ENCODE data around the gene PITPNM3.

PITPNM3 gene

GRCh38 chr17:6526362-6527152, 29.8 kb downstream of the PITPNM3 start:
- peak; percentile 30 for DNase-seq (ENCODE audit: low read depth)

GRCh38 chr17:6525731-6526130, 30.6 kb downstream of the PITPNM3 start:
- no peak for DNase-seq (ENCODE audit: low read depth)

- DNase-seq (ENCODE audit: low read depth): no peak
These were observed 31.2 kb downstream of the PITPNM3 start for GRCh38 chr17:6525141-6525540.

GRCh38 chr17:6524520-6524919, 31.8 kb downstream of the PITPNM3 start:
- peak; percentile 54 for DNase-seq (ENCODE audit: low read depth)

- no peak for DNase-seq (ENCODE audit: low read depth)
These were observed 32.5 kb downstream of the PITPNM3 start for GRCh38 chr17:6523809-6524355.

DNA sequence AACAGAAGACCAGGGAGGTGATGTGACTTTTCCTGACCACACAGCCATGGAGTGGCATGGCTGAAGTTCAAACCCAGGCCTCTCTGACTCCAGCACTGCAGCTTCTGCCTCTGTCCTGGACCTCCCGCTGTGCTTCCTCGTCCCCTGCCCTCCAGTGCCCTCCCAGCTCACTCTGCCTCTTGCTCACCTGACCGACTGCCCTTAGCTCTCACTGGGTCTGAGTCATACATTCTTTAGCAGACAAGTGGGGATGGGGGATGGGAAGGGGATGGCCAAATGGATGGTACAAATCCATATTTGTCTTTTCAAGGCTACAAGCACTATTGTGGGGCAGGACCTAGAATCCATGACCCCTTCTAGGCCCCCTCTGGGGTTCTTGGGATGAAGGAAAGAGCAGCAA, 33.0 kb downstream of the PITPNM3 start:
- DNase-seq (ENCODE audit: low read depth): peak; percentile 71

DNA sequence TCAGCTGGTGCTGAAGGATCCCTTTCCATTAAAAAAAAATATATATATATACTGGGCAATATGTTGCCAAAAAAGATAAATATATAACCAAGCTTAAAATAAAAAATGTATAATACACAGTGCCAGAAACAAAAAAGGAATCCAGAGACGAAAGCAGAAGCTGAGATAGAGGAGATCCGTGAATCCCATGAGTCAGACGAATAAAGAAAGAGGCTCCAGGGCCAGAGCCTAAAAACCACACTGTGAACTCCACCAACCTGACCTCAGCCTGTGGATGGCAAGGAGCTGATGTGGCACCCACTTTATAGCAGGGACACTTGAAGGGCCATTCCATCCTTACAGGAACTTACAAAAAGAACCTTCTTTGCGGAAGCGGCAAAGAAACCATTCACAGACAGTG, 34.8 kb downstream of the PITPNM3 start:
- DNase-seq (ENCODE audit: low read depth): no peak

GRCh38 chr17:6517062-6517461, 39.3 kb downstream of the PITPNM3 start:
- no peak for DNase-seq (ENCODE audit: low read depth)

- peak; percentile 57 for DNase-seq (ENCODE audit: low read depth)
These were observed 42.0 kb downstream of the PITPNM3 start for GRCh38 chr17:6514371-6514770.

DNA sequence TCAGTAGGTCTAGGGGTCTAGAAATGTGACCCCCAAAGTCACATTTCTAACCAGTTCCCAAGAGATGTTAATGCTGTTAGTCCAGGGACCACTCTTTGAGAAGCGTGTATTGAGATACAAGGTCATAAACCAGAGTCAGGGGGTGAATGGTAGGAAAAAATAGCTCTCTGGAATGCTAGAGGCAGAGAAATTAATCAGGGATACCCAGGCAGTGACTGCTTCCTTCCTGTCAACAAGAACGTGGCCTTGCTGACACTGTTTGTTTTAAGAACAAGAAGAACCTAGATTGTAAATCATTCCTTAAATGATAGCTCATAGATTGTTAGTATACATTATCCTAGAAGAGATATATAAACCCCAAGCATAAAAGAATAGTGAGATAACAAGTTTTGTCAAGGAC, 43.8 kb downstream of the PITPNM3 start:
- DNase-seq (ENCODE audit: low read depth): no peak

- DNase-seq (ENCODE audit: low read depth): peak; percentile 59
These were observed 45.9 kb downstream of the PITPNM3 start for GRCh38 chr17:6510321-6510977.

- no peak for DNase-seq (ENCODE audit: low read depth)
These were observed 46.4 kb downstream of the PITPNM3 start for GRCh38 chr17:6509921-6510320.

DNA sequence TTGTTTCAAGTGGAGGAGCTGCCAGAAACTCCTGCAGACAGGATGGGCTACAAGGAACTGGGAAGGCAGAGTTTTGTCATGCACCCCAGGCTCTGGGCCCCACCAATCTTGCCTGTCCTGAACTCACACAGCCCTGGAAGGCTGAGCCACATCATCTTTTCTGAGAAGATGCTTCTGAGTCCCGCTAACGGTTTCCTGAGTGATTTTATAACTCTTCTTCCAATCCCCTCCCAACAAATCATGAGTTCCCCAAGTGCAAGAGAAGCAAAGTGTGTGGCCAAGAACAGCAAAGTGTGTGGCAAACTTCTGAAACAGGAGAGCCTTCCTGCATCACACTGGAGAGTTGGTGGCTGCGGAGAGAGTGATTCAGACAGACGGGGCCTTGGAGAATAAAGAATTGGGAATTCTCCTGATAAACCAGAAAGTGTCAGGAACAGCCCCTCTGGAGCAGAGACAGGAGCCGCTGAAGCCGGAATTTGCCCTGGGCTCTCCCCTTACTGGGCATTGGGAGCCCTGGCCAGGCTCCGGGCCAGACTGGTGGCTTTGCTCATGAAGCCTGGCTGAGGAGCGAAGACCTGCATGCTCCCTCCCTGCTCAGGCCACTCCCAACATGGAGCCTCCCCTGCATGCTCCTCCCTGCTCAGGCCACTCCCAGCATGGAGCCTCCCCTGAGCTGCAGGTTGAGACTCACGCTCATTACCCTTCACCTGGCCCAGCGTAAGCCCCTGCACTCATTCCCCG, 47.2 kb downstream of the PITPNM3 start:
- no peak for DNase-seq (ENCODE audit: low read depth)

DNA sequence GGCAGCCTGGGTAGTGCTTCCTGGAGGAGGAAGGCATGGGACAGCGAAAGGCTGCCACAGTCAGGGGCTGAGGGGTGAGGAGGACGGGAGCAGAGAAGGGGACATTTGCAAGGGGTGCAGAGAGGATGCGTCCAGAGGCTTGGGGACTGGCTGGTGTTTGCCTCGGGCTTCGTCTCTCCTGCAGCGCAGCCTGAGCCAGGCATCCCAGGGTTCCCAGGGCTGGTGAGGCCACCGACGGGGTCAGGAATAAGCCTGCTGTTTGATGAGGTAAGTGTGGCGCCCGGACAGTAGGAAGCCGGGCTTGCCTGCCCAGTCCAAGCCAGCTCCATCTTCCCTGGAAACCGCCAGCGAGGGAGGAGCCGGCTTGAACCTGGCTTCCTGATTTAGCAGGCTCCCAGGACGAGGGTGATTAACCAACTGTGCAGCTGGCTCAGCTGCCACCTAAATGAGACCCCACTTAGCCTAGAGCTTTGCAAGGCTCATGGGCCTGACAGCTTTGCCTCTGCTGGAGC, 47.8 kb downstream of the PITPNM3 start:
- no peak for DNase-seq (ENCODE audit: low read depth)

DNA sequence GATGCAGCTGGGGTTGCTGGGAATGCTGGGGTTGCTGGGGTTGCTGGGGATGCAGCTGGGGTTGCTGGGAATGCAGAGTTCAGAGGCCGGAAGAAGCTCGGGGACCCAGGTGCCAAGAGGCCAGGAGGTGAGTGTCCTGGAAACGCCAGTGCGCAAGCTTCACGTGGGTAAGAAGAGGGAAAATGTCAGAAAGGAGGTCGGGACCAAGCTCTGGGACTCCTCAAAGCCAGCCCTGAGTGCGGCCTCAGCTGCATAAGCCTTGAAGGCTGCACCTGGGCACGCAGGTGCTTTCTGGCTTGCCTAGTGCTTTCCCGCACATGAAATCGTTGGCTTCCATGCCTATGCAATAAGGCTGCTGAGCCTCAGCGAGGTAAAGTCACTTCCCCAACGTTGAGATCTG, 48.3 kb downstream of the PITPNM3 start:
- no peak for DNase-seq (ENCODE audit: low read depth)

DNA sequence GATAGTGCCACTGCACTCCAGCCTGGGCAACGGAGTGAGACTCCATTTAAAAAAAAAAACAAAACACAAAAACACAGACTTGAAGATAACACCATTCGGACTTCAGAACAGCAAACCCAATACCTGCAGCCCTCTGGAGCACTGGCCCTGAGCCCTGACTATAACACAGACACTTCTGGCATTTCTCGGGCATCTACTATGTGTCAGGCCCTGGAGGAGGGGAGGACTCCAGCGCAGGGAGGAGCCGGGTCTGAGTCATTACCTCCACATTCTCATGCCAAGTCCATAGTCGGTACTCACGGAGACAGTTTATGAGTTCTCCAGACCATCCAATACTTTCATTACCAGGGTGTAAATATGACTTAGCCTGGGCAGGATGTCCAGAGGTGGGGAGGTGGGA, 48.8 kb downstream of the PITPNM3 start:
- peak; percentile 90 for DNase-seq (ENCODE audit: low read depth)

GRCh38 chr17:6506679-6507231, 49.6 kb downstream of the PITPNM3 start:
- peak; percentile 41 for DNase-seq (ENCODE audit: low read depth)

DNA sequence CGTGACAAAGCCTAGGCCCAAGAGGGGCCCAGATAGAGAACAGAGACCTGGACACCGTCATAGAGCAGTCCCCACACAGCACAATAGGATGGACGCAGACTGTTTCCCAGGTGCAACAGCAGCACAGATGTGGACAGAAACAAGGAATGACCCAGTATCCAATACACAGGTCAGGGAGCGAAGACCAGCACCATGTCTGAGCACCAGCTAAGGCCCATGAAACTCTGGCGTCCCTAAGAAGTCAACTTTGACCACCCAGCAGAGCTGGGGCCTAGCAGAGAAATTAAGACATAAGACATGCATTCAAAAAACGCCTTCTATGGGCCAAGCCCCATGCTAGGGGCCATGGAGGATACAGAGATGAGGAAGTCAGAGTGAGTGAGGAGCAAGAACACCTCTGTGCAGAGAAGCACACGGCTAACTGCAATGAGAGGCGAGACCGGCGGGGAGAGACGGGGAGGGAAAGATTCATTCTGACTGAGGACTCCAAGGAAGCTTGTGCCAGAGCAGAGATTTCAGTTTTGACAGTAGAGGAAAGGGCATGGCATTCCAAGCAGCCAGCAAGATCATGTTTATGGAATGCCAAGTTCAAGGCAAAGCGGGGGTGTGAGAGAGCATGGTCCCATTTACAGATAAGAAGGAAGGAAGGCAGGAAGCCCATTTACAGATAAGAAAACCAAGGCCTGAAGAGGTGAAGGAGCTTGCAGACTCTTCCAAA, 50.8 kb downstream of the PITPNM3 start:
- DNase-seq (ENCODE audit: low read depth): no peak

GRCh38 chr17:6503641-6504195, 52.6 kb downstream of the PITPNM3 start:
- no peak for DNase-seq (ENCODE audit: low read depth)

DNA sequence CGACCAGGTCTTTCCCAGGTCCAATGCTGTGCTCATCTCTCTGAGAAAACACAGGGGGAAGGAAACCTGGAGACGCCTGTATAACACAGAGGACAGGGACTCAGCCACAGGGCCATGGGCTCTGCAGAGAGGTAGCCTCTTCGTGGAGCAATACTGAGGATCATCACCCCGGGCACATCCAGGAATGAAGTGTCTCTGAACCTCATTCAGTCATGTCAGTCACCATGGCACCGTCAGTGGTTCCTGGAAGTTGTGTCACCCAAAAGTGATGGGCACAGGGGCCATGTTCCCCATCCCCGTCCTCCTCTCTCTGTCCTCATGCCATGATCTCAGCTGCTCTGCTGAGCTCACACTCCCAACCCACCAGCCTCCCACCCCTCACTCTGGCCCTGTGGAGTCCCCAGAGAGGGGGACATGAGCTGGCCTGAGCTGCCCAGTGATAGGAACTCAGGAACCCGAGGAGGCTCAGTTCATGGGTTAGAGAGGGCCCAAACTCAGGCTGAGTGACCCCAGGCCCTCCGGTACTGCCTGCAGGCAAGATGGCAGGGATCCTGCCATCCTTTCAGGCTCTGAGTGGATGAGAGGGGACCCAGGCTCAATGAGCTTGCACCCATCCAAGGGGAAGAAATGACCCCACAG, 53.4 kb downstream of the PITPNM3 start:
- DNase-seq (ENCODE audit: low read depth): no peak

- DNase-seq (ENCODE audit: low read depth): no peak
These were observed 54.2 kb downstream of the PITPNM3 start for GRCh38 chr17:6502142-6502541.
